ENCODE results near the gene LDLRAD4. TPM values are rescaled to one million over a fixed set of nuclear protein-coding genes. Genes with fewer than 3 reads are reported as not detected.

LDLRAD4 gene
- total and polyA plus RNA-seq, 9 of the 15 experiments (the other 6 are each of a cell fraction or from before 2014, with no cell fraction given): 0.01 TPM; not detected in 8

DNA sequence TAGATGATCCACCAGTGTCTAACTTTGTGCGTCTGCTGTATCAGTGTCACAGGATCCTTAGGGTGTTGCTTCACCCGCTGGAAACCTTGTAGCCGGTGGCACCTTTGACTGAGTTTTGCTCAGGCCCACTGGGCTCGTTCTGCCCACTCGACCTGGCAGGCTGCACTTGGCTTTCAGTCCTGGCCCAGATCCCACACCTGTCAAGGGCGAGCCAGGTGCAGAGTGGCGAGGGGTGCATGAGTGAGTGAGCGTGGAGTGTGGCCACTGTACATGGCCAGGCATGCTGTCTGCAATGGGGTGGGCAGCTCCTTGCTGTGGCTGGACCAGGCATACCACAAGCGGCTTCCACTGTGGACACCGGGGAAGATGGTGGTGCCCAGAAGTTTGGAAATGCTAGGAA is 328.8 kb downstream of the LDLRAD4 start (continued):
- TF ChIP-seq, protein P1, sequence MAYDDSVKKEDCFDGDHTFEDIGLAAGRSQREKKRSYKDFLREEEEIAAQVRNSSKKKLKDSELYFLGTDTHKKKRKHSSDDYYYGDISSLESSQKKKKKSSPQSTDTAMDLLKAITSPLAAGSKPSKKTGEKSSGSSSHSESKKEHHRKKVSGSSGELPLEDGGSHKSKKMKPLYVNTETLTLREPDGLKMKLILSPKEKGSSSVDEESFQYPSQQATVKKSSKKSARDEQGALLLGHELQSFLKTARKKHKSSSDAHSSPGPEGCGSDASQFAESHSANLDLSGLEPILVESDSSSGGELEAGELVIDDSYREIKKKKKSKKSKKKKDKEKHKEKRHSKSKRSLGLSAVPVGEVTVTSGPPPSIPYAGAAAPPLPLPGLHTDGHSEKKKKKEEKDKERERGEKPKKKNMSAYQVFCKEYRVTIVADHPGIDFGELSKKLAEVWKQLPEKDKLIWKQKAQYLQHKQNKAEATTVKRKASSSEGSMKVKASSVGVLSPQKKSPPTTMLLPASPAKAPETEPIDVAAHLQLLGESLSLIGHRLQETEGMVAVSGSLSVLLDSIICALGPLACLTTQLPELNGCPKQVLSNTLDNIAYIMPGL (CRISPR knock-in tag; IDR thresholded peaks at IDR 0.05): no peak
- TF ChIP-seq GATAD2A (IDR thresholded peaks at IDR 0.05): no peak

DNA sequence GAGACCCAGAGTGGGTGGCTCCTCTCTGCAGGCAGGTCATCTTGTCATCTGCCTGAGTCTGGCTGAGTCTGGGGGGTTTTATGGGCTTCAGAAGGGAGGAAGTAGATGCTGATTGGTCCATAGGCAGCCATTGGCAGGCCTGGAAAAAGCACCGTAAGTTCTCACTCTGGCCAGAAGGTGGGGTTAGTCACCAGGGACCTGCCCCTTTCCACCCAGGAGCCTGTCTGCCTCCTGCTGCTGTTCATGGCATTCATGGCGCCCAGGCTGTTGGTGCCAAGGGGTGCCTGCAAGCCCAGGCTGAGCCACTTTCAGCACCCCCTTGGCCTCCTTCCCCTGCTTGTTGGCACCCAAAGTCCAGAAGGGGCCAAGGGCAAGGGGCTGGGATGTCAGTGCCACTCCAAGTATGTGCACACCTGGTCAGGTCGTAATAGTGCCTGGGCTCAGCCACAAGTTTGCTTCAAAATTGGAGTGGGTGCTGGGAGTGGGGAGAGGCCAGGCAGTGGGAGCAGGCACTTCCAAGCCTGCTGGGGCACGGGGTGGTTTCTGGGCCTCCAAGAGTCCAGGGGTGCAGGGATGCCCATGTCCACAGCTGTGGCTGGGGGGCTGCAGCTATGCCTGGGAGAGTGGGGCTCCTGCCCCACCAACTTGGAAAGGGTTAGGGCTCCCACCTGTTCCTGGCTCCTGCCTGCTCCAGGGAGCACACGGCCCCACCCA is 329.7 kb downstream of the LDLRAD4 start:
- Histone ChIP-seq H3K9me1 (ENCODE audit: control insufficient read depth, insufficient read depth, low read length) (no peaks in the 10 kb centered on the region), H3K36me3 (ENCODE audit: control insufficient read depth, insufficient read depth, low read length) (no peaks in the 10 kb centered on the region), H3K4me1 (replicated peaks in 1 of 2; ENCODE audit: control insufficient read depth in 2 of 2, insufficient read depth in 2 of 2, low read length in 2 of 2) (no peaks in the 10 kb centered on the region), H3K27me3 (ENCODE audit: control insufficient read depth in 2 of 2, insufficient read depth in 2 of 2, low read length in 2 of 2) (peaks cover 2 to 22% of the 10 kb centered on the region in 2 experiments; a peak in 3 of 5 replicates), H3K4me3 (no peak overlapping the region), H3K9ac (ENCODE audit: insufficient read depth in 1 of 2, low read depth in 2 of 2, low read length in 2 of 2) (no peak overlapping the region), H2AFZ (ENCODE audit: low read depth, low read length) (no peak overlapping the region), H3K9me3 (replicated peaks; ENCODE audit: control insufficient read depth, insufficient read depth, low read depth, low read length) (no peaks in the 10 kb centered on the region), H3K79me2 (ENCODE audit: control insufficient read depth, insufficient read depth, low read length) (no peaks in the 10 kb centered on the region), H3K4me2 (ENCODE audit: insufficient read depth, low read length) (no peak overlapping the region), H3K27ac (ENCODE audit: extremely low read depth, low read depth, low read length) (no peak overlapping the region), H4K20me1 (replicated peaks; ENCODE audit: control insufficient read depth, insufficient read depth, low read length) (no peaks in the 10 kb centered on the region)
- TF ChIP-seq SNIP1 (IDR thresholded peaks at IDR 0.05; ENCODE audit: low read depth) (no peak), ZNF354B (CRISPR knock-in tag; IDR thresholded peaks at IDR 0.05) (no peak), YY1 (IDR thresholded peaks at IDR 0.05; ENCODE audit: borderline replicate concordance in 1 of 3, control insufficient read depth in 1 of 3, extremely low read depth in 1 of 3, insufficient read depth in 3 of 3, insufficient read length in 1 of 3, insufficient replicate concordance in 2 of 3, low read depth in 1 of 3, low read length in 2 of 3) (no peak), ZNF12 (CRISPR knock-in tag; IDR thresholded peaks at IDR 0.05) (no peak), TAF1 (IDR thresholded peaks at IDR 0.05; ENCODE audit: control insufficient read depth, extremely low read depth, insufficient read depth, low read length, severe bottlenecking) (no peak), ZNF311 (CRISPR knock-in tag; IDR thresholded peaks at IDR 0.05) (no peak), FOSL1 (tag; conservative IDR thresholded peaks at IDR 0.05) (no peak), CTCF (IDR thresholded peaks at IDR 0.05 in 2 of 3, conservative IDR thresholded peaks at IDR 0.05 in 1 of 3; ENCODE audit: insufficient read depth in 2 of 3, low read depth in 1 of 3, low read length in 3 of 3) (peak in 2 of 3 experiments; percentile 7 to 9; a peak in 1 of 6 replicates)
- 0% methylated on average over 4 of the region's 5 CpGs for WGBS (ENCODE audit: insufficient coverage, low coverage, missing lambda C conversion rate)
- intact Hi-C loops (cut with micrococcal nuclease): no loop called here
- DNase-seq (ENCODE audit: extremely low read depth in 1 of 4, low spot score in 3 of 4) (no peak), FAIRE-seq (no peak), ATAC-seq (peak; percentile 74; the same call in 2 of the 3 replicates)
- no TSS peak for BruUV-seq (replicated peaks)
- ChIA-PET CTCF (ENCODE audit: low intra/inter-chr PET ratio) (no interaction called here), POLR2A (no interaction called here)
- in situ Hi-C loops (cut with MboI): no loop called here

Data from K562 (cell line).